K562 (cell line): ENCODE data around the gene FEM1B. TPM values are rescaled to one million over a fixed set of nuclear protein-coding genes. Genes with fewer than 3 reads are reported as not detected.

Experiments
- HEY1 ChIP-seq: fragments of 250-450 bp; sonication (Bioruptor Pico); IDR thresholded peaks from 2 replicates; pipeline ENCODE4 v1.5.0; 2020; ENCODE audit warnings: mild to moderate bottlenecking, moderate library complexity, borderline replicate concordance
- ILF3 ChIP-seq: fragments of 450-650 bp; IDR thresholded peaks from 2 replicates; pipeline ENCODE4 v1.6.1; 2018; ENCODE audit warnings: antibody characterized with exemption, mild to moderate bottlenecking, moderate library complexity, borderline replicate concordance
- MTF1 ChIP-seq: fragments of 250-450 bp; sonication (Bioruptor Pico); IDR thresholded peaks from 2 replicates; pipeline ENCODE4 v1.9.0; 2021; ENCODE audit warnings: moderate library complexity, mild to moderate bottlenecking, inconsistent platforms, borderline replicate concordance
- NCOA1 ChIP-seq: fragments of 450-650 bp; IDR thresholded peaks from 2 replicates; pipeline ENCODE4 v1.6.1; 2016; ENCODE audit warnings: low read depth
- NFE2 ChIP-seq: IDR thresholded peaks from 2 replicates; pipeline ENCODE4 v1.6.1; 2014; ENCODE audit warnings: antibody characterized with exemption, low read depth
- PBX2 ChIP-seq, 2 experiments: IDR thresholded peaks in 1 of 2; conservative IDR thresholded peaks in 1 of 2; 2 replicates each; pipeline ENCODE4 v1.6.1; 2016; ENCODE audit warnings: low read depth in 2 of 2, mild to moderate bottlenecking in 1 of 2, missing compliant biosample characterization in 1 of 2, missing genetic modification characterization in 1 of 2, moderate library complexity in 1 of 2
- SIN3A ChIP-seq, 2 experiments: fragments of 150-350 bp in 1 of 2; IDR thresholded peaks; 2 replicates each; pipeline ENCODE4 v1.6.1; 2011 to 2016; ENCODE audit warnings: borderline replicate concordance in 2 of 2, low read depth in 2 of 2, low read length in 2 of 2, mild to moderate bottlenecking in 2 of 2, moderate library complexity in 2 of 2; ENCODE audit not compliant: control insufficient read depth in 1 of 2
- SMARCB1 ChIP-seq: IDR thresholded peaks from 2 replicates; pipeline ENCODE4 v1.6.1; 2011; ENCODE audit warnings: improper control_type of control experiment, low read depth; ENCODE audit not compliant: insufficient read length
- SOX6 ChIP-seq: fragments of 450-650 bp; IDR thresholded peaks from 2 replicates; pipeline ENCODE4 v1.6.1; 2014; ENCODE audit warnings: mild to moderate bottlenecking
- SRSF1 ChIP-seq: fragments of 200-400 bp; formaldehyde crosslinking; IDR thresholded peaks from 2 replicates; pipeline ENCODE4 v1.6.1; 2017; ENCODE audit warnings: mild to moderate bottlenecking, low read depth, low read length, moderate library complexity
- ZC3H11A ChIP-seq: IDR thresholded peaks from 2 replicates; pipeline ENCODE4 v1.6.1; 2012; ENCODE audit warnings: low read depth, low read length, improper control_type of control experiment
- ZNF24 ChIP-seq: fragments of 450-650 bp; IDR thresholded peaks from 2 replicates; pipeline ENCODE4 v1.6.1; 2016
- polyA plus RNA-seq, 8 experiments: library from polyadenylated mRNA; depleted of rRNA in 4 of 8; stranded (reverse) in 5 of 8; unstranded in 3 of 8; fragments of >200 nt; fragmentation: Nextera tagmentation in 2 of 8; fragmentation: Illumina TruSeq in 1 of 8; extraction: Ambion mirVana in 2 of 8; extraction: Trizol in 1 of 8; gene quantifications; 2 replicates each; pipeline versions ENCODE4 v1.2.1 to v1.2.3, GENCODE V29; 2011 to 2014; ENCODE audit warnings: inconsistent platforms in 1 of 8, missing spikeins in 1 of 8
- total RNA-seq, 7 experiments: library from RNA; depleted of rRNA in 6 of 7; stranded (reverse); fragments of >200 nt in 6 of 7; fragmentation: Illumina TruSeq in 2 of 7; extraction: Trizol in 2 of 7; gene quantifications; 2 replicates each; pipeline versions ENCODE4 v1.2.1 to v1.2.3, GENCODE V29; 2011 to 2021; ENCODE audit warnings: low replicate concordance in 1 of 7
- TF ChIP-seq, protein P1 (sequence below), 2 experiments: fragments of 450-650 bp in 1 of 2; sonication (generic) in 1 of 2; formaldehyde crosslinking; conservative IDR thresholded peaks; 2 replicates each; pipeline versions ENCODE4 v1.4.0 to v1.8.1; 2020 to 2022; ENCODE audit warnings: mild to moderate bottlenecking in 1 of 2, missing genetic modification reagents in 1 of 2
- TF ChIP-seq, protein P2 (sequence below), 2 experiments: fragments of 450-650 bp; formaldehyde crosslinking in 1 of 2; IDR thresholded peaks; 2 replicates each; pipeline versions ENCODE4 v1.4.0 to v1.6.1; 2014 to 2020; ENCODE audit warnings: mild to moderate bottlenecking in 2 of 2, borderline replicate concordance in 1 of 2, low read depth in 1 of 2

FEM1B gene
- total and polyA plus RNA-seq, 9 of the 15 experiments (the other 6 are each of a cell fraction or from before 2014, with no cell fraction given): 5.9 to 61.6 (median 20.1) TPM

DNA sequence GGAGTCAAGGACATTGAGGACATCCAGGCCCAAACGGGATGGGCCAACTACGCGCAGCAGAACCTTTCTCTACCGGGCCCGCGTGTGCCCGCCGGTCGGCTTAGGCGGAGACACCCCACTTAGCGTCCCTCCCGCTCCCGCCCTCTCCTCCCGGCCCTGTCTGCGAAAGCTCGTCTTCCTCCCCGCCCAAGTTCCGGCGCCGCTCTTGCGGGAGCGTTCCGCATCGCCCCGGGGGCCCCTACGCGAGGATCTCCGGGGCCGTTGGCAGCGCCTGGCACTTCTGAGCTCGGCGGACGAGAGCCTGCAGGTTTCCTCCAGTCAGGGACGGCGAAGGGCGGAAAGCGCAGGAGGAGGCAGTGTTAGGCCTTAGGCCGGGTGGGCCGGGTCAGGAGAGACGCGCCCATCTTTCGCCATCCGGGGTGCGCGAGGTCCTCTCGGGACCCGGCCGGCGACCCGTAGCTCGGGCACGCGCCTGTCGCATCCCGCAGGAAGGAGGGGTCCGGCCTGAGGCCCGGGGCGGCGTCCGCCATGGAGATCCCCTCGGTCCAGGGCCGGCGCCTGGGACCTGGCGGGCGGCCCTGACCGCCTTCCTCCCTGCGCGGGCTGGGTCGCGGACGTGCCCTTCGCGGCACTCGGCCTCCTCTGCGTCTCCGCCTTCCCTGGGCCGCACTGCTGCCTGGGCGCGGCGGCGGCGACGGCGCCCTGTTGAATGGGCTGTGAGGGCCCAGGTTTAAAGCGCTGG, at the start of gene FEM1B (continued):
- TF ChIP-seq, protein P1, sequence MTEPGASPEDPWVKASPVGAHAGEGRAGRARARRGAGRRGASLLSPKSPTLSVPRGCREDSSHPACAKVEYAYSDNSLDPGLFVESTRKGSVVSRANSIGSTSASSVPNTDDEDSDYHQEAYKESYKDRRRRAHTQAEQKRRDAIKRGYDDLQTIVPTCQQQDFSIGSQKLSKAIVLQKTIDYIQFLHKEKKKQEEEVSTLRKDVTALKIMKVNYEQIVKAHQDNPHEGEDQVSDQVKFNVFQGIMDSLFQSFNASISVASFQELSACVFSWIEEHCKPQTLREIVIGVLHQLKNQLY (CRISPR knock-in tag; conservative IDR thresholded peaks at IDR 0.05): peak in 1 of 2 experiments; percentile 84; a peak in 1 of 4 replicates
- TF ChIP-seq SRSF1 (no peak), MTF1 (CRISPR knock-in tag) (no peak), SOX6 (0 out of 2 replicates have a peak, but pooled peaks have one; percentile 16), SIN3A (IDR thresholded peaks at IDR 0.05; ENCODE audit: borderline replicate concordance in 2 of 2, control insufficient read depth in 1 of 2, low read depth in 2 of 2, low read length in 2 of 2) (peak in 1 of 2 experiments; percentile 14; a peak in 2 of 4 replicates), ZC3H11A (peak; percentile 46; the same call in 1 of the 2 replicates), PBX2 (CRISPR knock-in tag; IDR thresholded peaks at IDR 0.05; ENCODE audit: low read depth) (no peak), PBX2 (tag; conservative IDR thresholded peaks at IDR 0.05; ENCODE audit: low read depth) (no peak), ZNF24 (no peak), SMARCB1 (no peak), ILF3 (peak; percentile 82; the same call in 1 of the 2 replicates), HEY1 (CRISPR knock-in tag) (no peak), NCOA1 (peak; percentile 97), NFE2 (0 out of 2 replicates have a peak, but pooled peaks have one; percentile 7)
- TF ChIP-seq, protein P2, sequence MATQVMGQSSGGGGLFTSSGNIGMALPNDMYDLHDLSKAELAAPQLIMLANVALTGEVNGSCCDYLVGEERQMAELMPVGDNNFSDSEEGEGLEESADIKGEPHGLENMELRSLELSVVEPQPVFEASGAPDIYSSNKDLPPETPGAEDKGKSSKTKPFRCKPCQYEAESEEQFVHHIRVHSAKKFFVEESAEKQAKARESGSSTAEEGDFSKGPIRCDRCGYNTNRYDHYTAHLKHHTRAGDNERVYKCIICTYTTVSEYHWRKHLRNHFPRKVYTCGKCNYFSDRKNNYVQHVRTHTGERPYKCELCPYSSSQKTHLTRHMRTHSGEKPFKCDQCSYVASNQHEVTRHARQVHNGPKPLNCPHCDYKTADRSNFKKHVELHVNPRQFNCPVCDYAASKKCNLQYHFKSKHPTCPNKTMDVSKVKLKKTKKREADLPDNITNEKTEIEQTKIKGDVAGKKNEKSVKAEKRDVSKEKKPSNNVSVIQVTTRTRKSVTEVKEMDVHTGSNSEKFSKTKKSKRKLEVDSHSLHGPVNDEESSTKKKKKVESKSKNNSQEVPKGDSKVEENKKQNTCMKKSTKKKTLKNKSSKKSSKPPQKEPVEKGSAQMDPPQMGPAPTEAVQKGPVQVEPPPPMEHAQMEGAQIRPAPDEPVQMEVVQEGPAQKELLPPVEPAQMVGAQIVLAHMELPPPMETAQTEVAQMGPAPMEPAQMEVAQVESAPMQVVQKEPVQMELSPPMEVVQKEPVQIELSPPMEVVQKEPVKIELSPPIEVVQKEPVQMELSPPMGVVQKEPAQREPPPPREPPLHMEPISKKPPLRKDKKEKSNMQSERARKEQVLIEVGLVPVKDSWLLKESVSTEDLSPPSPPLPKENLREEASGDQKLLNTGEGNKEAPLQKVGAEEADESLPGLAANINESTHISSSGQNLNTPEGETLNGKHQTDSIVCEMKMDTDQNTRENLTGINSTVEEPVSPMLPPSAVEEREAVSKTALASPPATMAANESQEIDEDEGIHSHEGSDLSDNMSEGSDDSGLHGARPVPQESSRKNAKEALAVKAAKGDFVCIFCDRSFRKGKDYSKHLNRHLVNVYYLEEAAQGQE (IDR thresholded peaks at IDR 0.05; ENCODE audit: borderline replicate concordance): 0 out of 2 replicates have a peak, but pooled peaks have one; percentile 2
- TF ChIP-seq, protein P2 (CRISPR knock-in tag; IDR thresholded peaks at IDR 0.05; ENCODE audit: low read depth): no peak
